OCI-LY7 (cell line): ENCODE measurements around the gene CYB5R4. TPM values are rescaled to one million over a fixed set of nuclear protein-coding genes. Genes with fewer than 3 reads are reported as not detected.

Experiments
- BruUV-seq: library from RNA; stranded (reverse); fragments of 400-500 nt; replicated peaks from 2 replicates; lab custom pipeline; 2021; lab: Mats Ljungman, UMichigan
- CTCF ChIA-PET: fragments of 300-600 bp; sonication (Branson Sonifier 250); formaldehyde crosslinking; loops from one replicate; lab custom pipeline; 2022; ENCODE audit warnings: antibody characterized with exemption; ENCODE audit not compliant: unreplicated experiment; lab: Charles Lee
- POLR2A ChIA-PET: fragments of 300-600 bp; sonication (Branson Sonifier 250); formaldehyde crosslinking; loops from one replicate; lab custom pipeline; 2022; ENCODE audit warnings: antibody characterized with exemption; lab: Charles Lee
- DNase-seq: peaks from one replicate; pipeline ENCODE4 v3.0.0-alpha.2; 2015; ENCODE audit warnings: low spot score
- H2AFZ ChIP-seq: fragments of 200-600 bp; sonication (generic), shearing (Covaris generic); 2 replicates; pipeline ENCODE4 v1.6.1; 2014; ENCODE audit warnings: mild to moderate bottlenecking, antibody characterized with exemption, low read length, moderate library complexity
- H3K27ac ChIP-seq: fragments of 200-600 bp; sonication (generic); 2 replicates; pipeline ENCODE4 v1.5.1; 2014; ENCODE audit warnings: mixed run types, low read depth, mild to moderate bottlenecking, moderate library complexity, low read length, inconsistent platforms; ENCODE audit not compliant: poor library complexity, severe bottlenecking
- H3K36me3 ChIP-seq: fragments of 200-600 bp; sonication (generic); 2 replicates; pipeline ENCODE4 v1.6.1; 2014; ENCODE audit warnings: mild to moderate bottlenecking, antibody characterized with exemption, low read length, moderate library complexity, mixed read lengths; ENCODE audit not compliant: insufficient read depth
- H3K4me1 ChIP-seq: fragments of 200-600 bp; sonication (generic); 2 replicates; pipeline ENCODE4 v1.5.1; 2014; ENCODE audit warnings: mild to moderate bottlenecking, low read length; ENCODE audit not compliant: insufficient read depth, poor library complexity, severe bottlenecking
- H3K4me2 ChIP-seq: fragments of 200-600 bp; sonication (generic); 2 replicates; pipeline ENCODE4 v1.6.1; 2014; ENCODE audit warnings: mild to moderate bottlenecking, low read length
- H3K4me3 ChIP-seq: fragments of 200-600 bp; sonication (generic); 2 replicates; pipeline ENCODE4 v1.5.1; 2014; ENCODE audit warnings: mild to moderate bottlenecking, low read depth, low read length; ENCODE audit not compliant: poor library complexity, severe bottlenecking
- H3K79me2 ChIP-seq: fragments of 200-600 bp; sonication (generic); 2 replicates; pipeline ENCODE4 v1.6.1; 2016; ENCODE audit warnings: low read depth, mild to moderate bottlenecking, low read length, moderate library complexity, mixed read lengths; ENCODE audit not compliant: insufficient read depth
- H3K9me2 ChIP-seq: fragments of 200-600 bp; sonication (generic); 2 replicates; pipeline ENCODE4 v1.6.1; 2016; ENCODE audit warnings: mild to moderate bottlenecking, low read length, mixed read lengths; ENCODE audit not compliant: insufficient read depth
- H3K9me3 ChIP-seq: fragments of 200-600 bp; sonication (generic); 2 replicates; pipeline ENCODE4 v1.6.1; 2014; ENCODE audit warnings: mild to moderate bottlenecking, mixed run types, low read length, mixed read lengths
- H4K20me1 ChIP-seq: fragments of 200-600 bp; sonication (generic); 2 replicates; pipeline ENCODE4 v1.6.1; 2014; ENCODE audit warnings: mild to moderate bottlenecking, antibody characterized with exemption, low read length, moderate library complexity, mixed read lengths; ENCODE audit not compliant: insufficient read depth
- EZH2phosphoT487 ChIP-seq: fragments of 200-600 bp; sonication (generic); IDR thresholded peaks from 2 replicates; pipeline ENCODE4 v1.6.1; 2018; ENCODE audit warnings: low read depth, borderline replicate concordance, mild to moderate bottlenecking, mixed run types, antibody characterized with exemption, low read length, moderate library complexity, mixed read lengths
- intact Hi-C: fragments of 100-400 bp; cut with micrococcal nuclease; formaldehyde crosslinking; loops from one replicate; pipeline ENCODE4 v1.10.0; 2022; ENCODE audit not compliant: unreplicated experiment
- total RNA-seq, 2 experiments: library from RNA; depleted of rRNA in 1 of 2; stranded (reverse); fragments of >200 nt in 1 of 2; shearing (Covaris generic) in 1 of 2; gene quantifications; 2 replicates each; pipeline ENCODE4 v1.2.3, GENCODE V29; 2014 to 2022
- TF ChIP-seq, protein P1 (sequence below): fragments of 200-600 bp; sonication (generic); conservative IDR thresholded peaks from 2 replicates; pipeline ENCODE4 v1.5.1; 2014; ENCODE audit warnings: mild to moderate bottlenecking, antibody characterized with exemption, low read length, moderate library complexity, mixed read lengths

Gene CYB5R4
- total RNA-seq, 2 experiments from 2014 or later: 16.2 to 34.8 TPM

DNA sequence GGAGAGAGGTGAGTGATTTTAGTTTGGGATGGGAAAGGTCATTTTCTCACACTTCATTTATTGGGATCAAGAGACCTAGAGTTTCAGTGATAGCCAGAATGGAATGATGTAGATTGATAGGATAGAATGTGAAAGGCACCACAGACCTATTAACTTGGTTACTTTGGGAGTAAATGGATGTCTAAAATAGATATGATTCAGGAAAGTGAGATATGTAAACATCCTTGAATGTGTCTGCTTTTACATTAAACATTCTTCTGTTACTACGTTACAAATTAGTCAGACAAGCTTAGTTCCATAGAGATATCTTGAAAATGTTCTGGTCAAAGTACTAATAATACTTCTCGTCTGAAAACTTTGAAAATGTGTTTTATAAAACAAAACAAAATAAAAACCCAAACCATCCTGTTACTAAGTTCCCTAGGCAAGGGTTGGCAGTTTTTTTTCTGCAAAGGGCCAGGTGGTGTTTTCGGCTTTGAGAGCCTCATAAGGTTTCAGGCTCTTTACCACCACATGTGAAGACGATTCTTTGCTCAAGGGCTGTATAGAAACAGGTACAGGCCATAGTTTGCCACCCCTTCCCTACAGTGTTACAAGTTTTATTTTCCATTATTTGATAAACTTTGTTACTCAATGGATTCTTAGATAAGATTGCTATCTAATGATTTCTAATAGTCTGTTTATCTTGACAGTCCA, 3.4 kb downstream of the CYB5R4 start:
- peaks cover 28% of the 10 kb centered on the region for H3K9me3 ChIP-seq
- H3K4me1 ChIP-seq: peaks cover 33% of the 10 kb centered on the region
- intact Hi-C loops: loop anchor here (5.0 to 10.0 kb wide), 2 partner anchors 668 to 796 kb away; partner anchors contain the start of genes DOP1A, PGM3, RWDD2A and UBE3D
- TF ChIP-seq, protein P1, sequence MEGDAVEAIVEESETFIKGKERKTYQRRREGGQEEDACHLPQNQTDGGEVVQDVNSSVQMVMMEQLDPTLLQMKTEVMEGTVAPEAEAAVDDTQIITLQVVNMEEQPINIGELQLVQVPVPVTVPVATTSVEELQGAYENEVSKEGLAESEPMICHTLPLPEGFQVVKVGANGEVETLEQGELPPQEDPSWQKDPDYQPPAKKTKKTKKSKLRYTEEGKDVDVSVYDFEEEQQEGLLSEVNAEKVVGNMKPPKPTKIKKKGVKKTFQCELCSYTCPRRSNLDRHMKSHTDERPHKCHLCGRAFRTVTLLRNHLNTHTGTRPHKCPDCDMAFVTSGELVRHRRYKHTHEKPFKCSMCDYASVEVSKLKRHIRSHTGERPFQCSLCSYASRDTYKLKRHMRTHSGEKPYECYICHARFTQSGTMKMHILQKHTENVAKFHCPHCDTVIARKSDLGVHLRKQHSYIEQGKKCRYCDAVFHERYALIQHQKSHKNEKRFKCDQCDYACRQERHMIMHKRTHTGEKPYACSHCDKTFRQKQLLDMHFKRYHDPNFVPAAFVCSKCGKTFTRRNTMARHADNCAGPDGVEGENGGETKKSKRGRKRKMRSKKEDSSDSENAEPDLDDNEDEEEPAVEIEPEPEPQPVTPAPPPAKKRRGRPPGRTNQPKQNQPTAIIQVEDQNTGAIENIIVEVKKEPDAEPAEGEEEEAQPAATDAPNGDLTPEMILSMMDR: no peak
- TF ChIP-seq EZH2phosphoT487: no peak
- peak; percentile 50 for DNase-seq
- CTCF ChIA-PET: no interaction called here
- no peak overlapping the region for H3K4me3 ChIP-seq
- H3K4me2 ChIP-seq: peak overlapping the region; percentile 88; the same call in 1 of the 2 replicates
- peaks cover 9% of the 10 kb centered on the region; the same call in 1 of the 2 replicates for H4K20me1 ChIP-seq
- H3K79me2 ChIP-seq: peaks cover 47% of the 10 kb centered on the region
- H2AFZ ChIP-seq: no peak overlapping the region
- POLR2A ChIA-PET: interaction anchor here (1.2 to 1.4 kb wide), 2 partner anchors 26 to 365 kb away, joined by 3 read pairs; no protein-coding TSS in a partner anchor
- no TSS peak for BruUV-seq
- no peaks in the 10 kb centered on the region for H3K9me2 ChIP-seq
- peaks cover 48% of the 10 kb centered on the region for H3K36me3 ChIP-seq
- H3K27ac ChIP-seq: peak overlapping the region; percentile 28

DNA sequence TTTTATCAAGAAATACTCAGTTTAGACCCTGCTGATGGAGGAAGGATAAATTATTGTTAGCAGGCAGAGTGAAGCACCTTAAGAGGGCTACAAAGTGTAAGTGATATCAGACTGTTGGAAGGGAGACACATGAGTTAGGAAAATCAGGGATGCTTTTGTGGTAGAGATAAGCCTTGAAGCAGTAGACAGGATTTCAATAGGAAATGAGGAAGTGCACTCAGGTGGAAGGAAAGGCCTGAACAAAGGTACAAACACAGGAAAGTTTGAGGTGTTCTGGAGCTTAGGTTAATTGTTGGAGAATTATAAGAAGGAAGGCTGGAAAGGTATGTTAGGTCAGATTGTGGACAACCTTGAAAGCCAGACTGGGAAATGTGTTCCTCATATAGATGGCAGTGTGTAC, 7.6 kb downstream of the CYB5R4 start:
- intact Hi-C loops: loop anchor here (10.0 kb wide), 1 partner anchor 672 kb away; the partner anchor contains the start of genes PGM3 and RWDD2A
- Histone ChIP-seq H3K4me2 (no peak overlapping the region), H3K4me3 (no peak overlapping the region), H3K9me3 (peaks cover 55% of the 10 kb centered on the region), H3K27ac (no peak overlapping the region), H3K4me1 (peaks cover 14% of the 10 kb centered on the region), H3K9me2 (no peaks in the 10 kb centered on the region), H3K79me2 (peaks cover 40% of the 10 kb centered on the region), H4K20me1 (no peaks in the 10 kb centered on the region), H3K36me3 (peaks cover 89% of the 10 kb centered on the region), H2AFZ (no peak overlapping the region)
- no peak for DNase-seq
- CTCF ChIA-PET: no interaction called here
- no peak for TF ChIP-seq EZH2phosphoT487
- TF ChIP-seq, protein P1: no peak
- POLR2A ChIA-PET: interaction anchor here (0.7 kb wide), 1 partner anchor 235 kb away, joined by 4 read pairs; no protein-coding TSS in a partner anchor
- no TSS peak for BruUV-seq
